NCI-H1694 treated with DMSO at 0.1 percent for 48 hours (cell line): ENCODE results near the gene CCDC61.

Source experiments
- DNase-seq: peaks from one replicate; lab custom pipeline; 2025; lab: John Stamatoyannopoulos, UW

The CCDC61 gene

DNA sequence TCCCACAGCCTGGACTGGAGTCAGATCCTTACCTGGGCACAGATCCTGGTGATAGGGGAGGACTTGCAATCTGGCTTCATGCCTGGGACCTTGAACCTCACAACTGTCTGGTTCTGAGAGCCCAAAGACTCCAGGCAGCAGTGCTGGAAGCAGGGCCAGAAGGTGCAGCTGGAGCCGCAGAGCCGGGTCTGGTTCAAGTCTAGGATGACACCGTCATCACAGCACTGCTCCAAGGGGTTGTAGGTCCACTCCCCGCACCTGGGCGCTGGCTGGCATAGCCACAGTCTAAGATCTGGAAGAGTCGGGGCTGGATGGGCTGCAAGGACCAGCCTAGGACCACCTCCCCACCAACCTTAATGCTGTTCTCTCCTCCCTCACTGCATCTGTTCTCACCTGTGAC lies 44.9 kb downstream of the CCDC61 start:
- no peak for DNase-seq

DNA sequence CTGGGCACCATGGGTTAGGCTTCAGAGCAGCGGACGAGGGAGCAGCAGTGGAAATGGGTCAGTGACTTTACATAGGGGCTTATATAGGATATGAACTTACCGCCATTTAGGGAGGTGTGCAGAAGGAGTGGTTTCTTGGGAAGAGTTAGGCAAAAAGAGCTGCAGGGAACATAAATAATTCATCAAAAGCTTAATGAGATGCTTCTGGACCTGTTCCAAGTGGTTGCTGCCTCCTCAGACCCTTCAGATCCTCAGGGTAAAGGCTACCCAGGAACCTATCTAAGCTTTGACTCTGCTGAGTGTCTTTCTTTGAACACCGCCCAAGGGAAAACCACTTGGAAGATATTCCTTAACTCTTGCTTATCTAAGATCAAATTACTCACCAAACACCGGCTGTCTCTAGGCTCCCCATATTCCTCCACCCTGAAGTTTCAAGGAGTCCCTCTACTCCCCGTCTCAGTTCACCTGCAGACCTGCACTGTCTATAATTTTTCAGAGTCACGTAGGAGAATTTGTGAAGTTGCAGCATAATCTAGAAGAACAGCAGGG lies 45.8 kb downstream of the CCDC61 start, which contains the start of gene IGFL4:
IGFL4 (minus strand) TSS at position 51 of the 549 bp plus-strand sequence; CDS start at position 11, 40 bp downstream.
- DNase-seq: no peak

DNA sequence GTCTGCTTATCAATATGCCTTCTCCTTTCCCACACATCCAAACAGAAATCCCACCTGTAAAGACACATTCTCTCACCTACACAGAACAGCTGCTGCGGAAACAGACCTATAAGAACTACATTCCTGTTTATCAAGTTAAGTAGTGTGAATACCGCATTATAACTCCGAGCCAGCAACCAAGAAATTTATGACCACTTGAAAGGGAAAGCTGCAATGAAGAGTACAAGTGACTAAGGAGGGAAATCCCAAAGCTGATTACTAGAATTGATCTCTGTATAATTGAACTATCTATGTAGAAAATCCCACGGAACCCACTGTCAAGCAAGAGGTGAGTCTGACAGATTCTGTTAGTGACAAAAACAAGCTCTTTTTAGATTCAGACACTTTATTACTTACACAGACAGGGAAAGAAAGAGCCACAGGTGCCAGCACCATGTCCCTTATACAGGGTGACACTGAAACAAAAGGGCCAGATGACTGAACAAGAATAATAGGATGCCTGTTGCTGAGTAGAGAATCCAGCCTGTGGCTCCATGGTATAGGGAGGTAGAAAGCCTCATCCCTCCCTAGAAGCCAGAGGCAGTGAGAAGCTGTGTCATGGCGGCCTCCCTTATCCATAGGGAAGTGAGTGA lies 47.1 kb downstream of the CCDC61 start:
- no peak for DNase-seq

DNA sequence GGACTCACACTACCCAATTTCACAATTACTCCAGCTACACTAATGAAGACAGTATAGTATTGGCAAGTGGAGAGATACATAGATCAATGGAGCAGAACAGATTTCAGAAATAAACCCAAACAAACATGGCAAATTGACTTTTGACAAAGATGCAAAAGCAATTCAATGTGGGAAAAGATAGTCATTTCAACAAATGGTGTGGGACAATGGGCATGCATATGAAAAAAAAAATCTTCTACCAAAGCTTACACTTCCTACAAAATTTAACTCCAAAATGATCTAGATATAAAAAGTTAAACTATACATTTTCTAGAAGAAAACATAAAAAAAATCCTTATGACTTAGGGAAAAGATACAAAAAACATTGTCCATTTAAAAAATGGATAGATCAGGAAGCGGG lies 48.3 kb downstream of the CCDC61 start:
- DNase-seq: no peak

DNA sequence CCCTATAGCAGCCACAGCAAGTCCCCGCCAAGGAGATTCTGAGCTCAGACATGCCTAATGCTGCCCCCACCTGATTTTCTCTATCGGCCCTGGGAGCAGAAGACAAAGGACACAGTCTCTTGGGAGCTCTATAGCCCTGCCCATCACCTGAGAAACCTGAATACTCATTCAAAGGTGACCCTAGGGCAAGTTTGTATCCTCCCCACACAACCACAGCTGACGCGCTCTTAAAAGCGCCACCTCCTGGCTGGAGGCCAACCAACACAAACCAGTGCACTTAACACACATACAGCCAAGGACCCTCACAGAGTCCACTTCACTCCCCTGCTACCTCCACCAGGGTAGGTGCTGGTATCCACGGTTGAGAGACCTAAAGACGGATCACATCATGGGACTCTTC lies 54.3 kb downstream of the CCDC61 start:
- no peak for DNase-seq

DNA sequence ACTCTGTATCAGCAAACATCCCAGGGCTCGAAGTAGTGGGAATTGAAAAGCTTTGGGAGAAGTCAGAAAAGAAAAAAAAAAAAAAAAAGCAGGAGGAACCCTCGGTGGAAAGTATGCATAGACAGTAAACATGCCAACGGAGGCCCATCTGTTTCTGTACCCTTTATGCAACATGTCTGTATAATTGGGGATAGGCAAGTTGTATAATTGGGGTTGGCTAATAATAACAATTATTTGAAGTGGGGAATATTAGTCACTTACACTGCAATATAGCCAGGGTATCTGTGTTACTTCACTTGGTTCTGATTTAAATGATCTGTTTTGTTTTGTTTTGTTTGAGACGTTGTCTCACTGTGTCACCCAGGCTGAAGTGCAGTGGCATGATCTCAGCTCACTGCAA lies 57.6 kb downstream of the CCDC61 start:
- no peak for DNase-seq

DNA sequence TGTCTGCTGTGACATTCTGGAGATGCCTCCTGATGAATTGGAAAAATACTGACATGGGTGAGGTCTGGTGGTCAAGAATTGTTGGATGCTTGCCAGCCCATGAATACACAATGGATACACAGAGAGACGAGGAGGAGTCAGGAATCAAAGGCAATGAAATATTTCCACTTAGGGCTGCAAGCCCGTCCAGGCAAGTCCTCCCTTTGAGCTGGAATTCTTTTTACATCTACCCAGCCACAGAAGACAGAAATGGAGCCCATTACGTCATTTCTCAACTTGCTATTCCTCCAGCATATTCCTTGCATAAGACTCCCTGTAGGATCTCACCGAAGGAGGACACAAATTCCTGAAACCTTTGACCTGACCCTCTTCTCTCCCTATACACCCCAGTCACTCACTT lies 61.3 kb downstream of the CCDC61 start:
- no peak for DNase-seq

DNA sequence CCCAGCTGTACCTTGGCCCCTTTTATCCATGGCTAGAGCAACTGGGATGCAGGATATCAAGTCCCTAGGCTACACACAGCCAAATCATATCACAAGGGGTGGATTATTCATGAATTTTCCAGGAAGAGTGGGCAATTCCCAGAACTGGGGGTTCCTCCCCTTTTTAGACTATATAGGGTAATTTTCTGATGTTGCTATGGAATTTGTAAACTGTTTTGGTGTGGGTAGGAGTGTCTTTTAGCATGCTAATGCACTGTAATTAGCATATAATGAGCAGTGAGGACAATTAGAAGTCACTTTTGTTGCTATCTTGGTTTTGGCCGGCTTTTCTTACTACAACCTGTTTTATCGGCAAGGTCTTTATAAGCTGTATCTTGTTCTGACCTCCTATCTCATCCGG lies 63.5 kb downstream of the CCDC61 start:
- DNase-seq: no peak

DNA sequence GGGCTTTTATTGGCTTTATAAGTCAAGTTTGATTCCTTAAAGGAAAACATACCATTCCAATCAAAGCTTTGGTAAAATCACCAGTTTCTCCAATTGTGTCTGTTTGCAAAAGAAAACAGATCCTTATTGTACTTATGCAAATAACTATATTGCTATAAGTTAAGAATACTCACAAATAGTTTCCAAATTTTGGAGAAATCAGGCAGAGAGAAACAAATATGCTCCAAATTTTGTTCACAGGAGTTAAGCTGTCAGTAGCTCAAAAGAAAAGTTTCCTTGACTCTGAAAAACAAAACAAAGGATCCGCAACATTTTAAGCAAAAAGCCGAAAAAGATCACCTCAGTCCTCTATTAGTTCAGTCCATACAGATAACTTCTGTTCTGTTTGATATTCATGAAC lies 64.7 kb downstream of the CCDC61 start:
- no peak for DNase-seq

DNA sequence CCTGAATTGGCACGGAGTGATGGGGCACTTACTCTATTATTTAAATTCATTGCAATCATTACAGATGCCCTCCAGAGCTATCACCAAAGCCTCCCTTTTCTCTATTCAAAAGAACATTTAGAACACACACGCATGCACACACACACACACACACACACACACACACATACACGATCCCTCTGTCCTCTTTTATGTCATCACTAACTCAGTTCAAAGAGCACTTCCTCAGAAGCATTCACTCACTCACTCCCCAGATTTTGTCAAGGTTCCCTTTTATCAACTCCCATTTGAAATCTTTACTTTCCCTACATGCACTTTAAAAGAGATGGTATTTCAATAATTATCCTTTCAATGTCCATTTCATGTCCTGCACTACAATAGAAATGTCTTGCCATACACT lies 67.9 kb downstream of the CCDC61 start:
- no peak for DNase-seq

DNA sequence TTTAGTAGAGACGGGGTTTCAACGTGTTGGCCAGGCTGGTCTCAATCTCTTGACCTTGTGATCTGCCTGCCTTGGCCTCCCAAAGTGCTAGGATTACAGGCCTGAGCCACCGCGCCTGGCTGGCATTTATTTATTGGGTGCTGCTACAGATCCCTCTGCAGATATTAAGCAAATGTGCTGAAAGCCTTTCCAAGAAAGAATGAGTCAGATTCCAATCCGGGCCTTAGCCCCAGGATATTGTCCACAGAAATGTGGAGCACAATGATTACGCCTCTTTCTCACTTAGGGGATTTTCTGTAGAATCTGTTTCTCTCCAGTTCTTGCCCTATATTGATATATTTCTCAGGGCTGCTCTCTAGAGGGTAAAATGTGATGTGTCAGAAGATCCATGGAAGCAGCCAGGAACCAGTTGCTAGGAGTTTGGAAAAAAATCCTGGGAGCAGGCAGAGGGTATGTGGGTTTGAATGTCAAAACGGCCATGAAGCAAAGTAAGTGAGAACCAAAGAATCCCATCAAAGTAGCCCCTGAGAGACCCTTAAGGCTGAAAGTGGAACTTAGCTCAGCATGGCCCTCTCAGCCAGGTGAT lies 70.3 kb downstream of the CCDC61 start:
- no peak for DNase-seq

DNA sequence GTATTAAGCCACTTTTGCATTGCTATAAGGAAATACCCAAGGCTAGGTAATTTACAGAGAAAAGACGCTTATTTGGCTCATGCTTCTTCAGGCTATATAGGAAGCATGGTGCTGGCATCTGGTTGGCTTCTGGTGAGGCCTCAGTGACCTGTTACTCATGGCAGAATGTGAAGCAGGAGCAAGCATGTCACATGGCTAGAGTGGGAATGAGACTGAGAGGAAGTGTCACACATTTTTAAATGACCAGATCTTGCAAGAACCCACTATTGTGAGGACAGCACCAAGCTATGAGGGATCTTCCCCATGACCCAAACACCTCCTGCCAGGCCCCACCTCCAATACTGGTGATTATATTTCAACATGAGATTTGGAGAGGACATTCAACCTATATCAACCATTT lies 71.2 kb downstream of the CCDC61 start:
- DNase-seq: no peak

DNA sequence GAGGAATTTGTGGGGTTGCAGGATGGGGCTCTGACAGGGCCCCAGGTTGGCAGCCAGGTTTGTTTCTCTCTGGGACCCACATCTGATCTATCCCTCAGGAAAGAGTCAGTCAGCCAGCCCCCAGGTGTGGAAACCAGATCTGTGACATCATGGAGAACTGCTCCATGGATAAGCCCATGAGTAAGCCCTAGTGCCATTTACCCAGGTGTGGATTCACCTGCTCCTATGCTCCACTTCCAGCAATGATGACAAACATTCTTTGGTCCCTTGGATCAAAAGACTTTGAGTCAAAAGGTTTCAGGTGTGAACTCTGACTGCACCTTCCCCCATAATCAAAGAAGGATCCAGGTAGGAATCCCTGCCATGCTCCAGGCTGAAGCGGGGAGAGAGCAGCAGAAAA lies 72.4 kb downstream of the CCDC61 start:
- DNase-seq: no peak
